H1 (cell line): ENCODE measurements around the gene TMEM140.

Experiments
- CTCF ChIP-seq, 3 experiments: IDR thresholded peaks; 1 replicate in 2 of 3; 2 replicates in 1 of 3; pipeline versions ENCODE4 v1.5.1 to v1.6.1; 2011; ENCODE audit warnings: low read length in 3 of 3, mild to moderate bottlenecking in 3 of 3, inconsistent platforms in 2 of 3, low read depth in 1 of 3, moderate library complexity in 1 of 3; ENCODE audit not compliant: insufficient read depth in 1 of 3; ENCODE audit errors: control extremely low read depth in 1 of 3
- EGR1 ChIP-seq: IDR thresholded peaks from 2 replicates; pipeline ENCODE4 v1.6.1; 2011; ENCODE audit warnings: low read depth, low read length, borderline replicate concordance
- KDM1A ChIP-seq: fragments of 200-600, 300-600 bp; sonication (generic); IDR thresholded peaks from 2 replicates; pipeline ENCODE4 v1.7.1; 2016; ENCODE audit warnings: mild to moderate bottlenecking, low read length, borderline replicate concordance
- POLR2A ChIP-seq, 2 experiments: IDR thresholded peaks; 1 replicate in 1 of 2; 2 replicates in 1 of 2; pipeline ENCODE4 v1.6.1; 2011; ENCODE audit warnings: low read depth in 2 of 2, low read length in 2 of 2, mild to moderate bottlenecking in 2 of 2; ENCODE audit errors: control extremely low read depth in 1 of 2
- POLR2AphosphoS5 ChIP-seq: IDR thresholded peaks from 2 replicates; pipeline ENCODE4 v1.6.1; 2011; ENCODE audit warnings: low read depth, low read length
- RNF2 ChIP-seq: fragments of 200-900, 300-1000 bp; sonication (generic); IDR thresholded peaks from 2 replicates; pipeline ENCODE4 v1.7.1; 2016; ENCODE audit warnings: borderline replicate concordance, low read depth, mild to moderate bottlenecking, antibody characterized with exemption, low read length; ENCODE audit not compliant: poor library complexity, severe bottlenecking; ENCODE audit errors: missing control alignments
- SIN3A ChIP-seq, 2 experiments: IDR thresholded peaks in 1 of 2; conservative IDR thresholded peaks in 1 of 2; 2 replicates each; pipeline ENCODE4 v1.6.1; 2011 to 2012; ENCODE audit warnings: low read length in 2 of 2, improper control_type of control experiment in 1 of 2, low read depth in 1 of 2, mild to moderate bottlenecking in 1 of 2
- SP2 ChIP-seq: IDR thresholded peaks from 2 replicates; pipeline ENCODE4 v1.6.1; 2012; ENCODE audit warnings: mild to moderate bottlenecking, low read length, inconsistent platforms
- TAF1 ChIP-seq: IDR thresholded peaks from 2 replicates; pipeline ENCODE4 v1.6.1; 2011; ENCODE audit warnings: mild to moderate bottlenecking, low read depth, low read length
- TCF12 ChIP-seq: IDR thresholded peaks from 2 replicates; pipeline ENCODE4 v1.6.1; 2011; ENCODE audit warnings: low read depth, mild to moderate bottlenecking, low read length
- YY1 ChIP-seq: IDR thresholded peaks from 2 replicates; pipeline ENCODE4 v1.6.1; 2011; ENCODE audit warnings: low read depth, mild to moderate bottlenecking, low read length

- TF ChIP-seq POLR2AphosphoS5 (no peak), POLR2A (IDR thresholded peaks at IDR 0.05; ENCODE audit: control extremely low read depth in 1 of 2, low read depth in 2 of 2, low read length in 2 of 2) (peak in 1 of 2 experiments; percentile 26; a peak in 1 of 3 replicates), SIN3A (conservative IDR thresholded peaks at IDR 0.05 in 1 of 2, IDR thresholded peaks at IDR 0.05 in 1 of 2; ENCODE audit: low read depth in 1 of 2, low read length in 2 of 2) (no peak), CTCF (IDR thresholded peaks at IDR 0.05; ENCODE audit: control extremely low read depth in 1 of 3, insufficient read depth in 1 of 3, low read depth in 1 of 3, low read length in 3 of 3) (no peak), RNF2 (no peak), TCF12 (no peak), TAF1 (no peak), YY1 (no peak), EGR1 (no peak), SP2 (no peak), KDM1A (no peak)
Observed at GRCh38 chr7:135160858-135161653, 13.2 kb downstream of the TMEM140 start.
